Pancreas (tissue), 10 donors: ENCODE measurements around the gene RASGRF1. TPM values are rescaled to one million over a fixed set of nuclear protein-coding genes. Genes with fewer than 3 reads are reported as not detected.

ENCODE experiments used
- ATAC-seq, 4 donors: fragments of 200-7000 bp; cut with Tn5 transposase; one replicate each; pipeline versions ENCODE4 v1.8.0 to v1.9.1; 2020; ENCODE audit warnings: mild to moderate bottlenecking in 4 of 4, moderate library complexity in 4 of 4
- DNase-seq, 6 donors: peaks; one replicate each; pipeline ENCODE4 v3.0.0-alpha.2; 2020
- FAIRE-seq: peaks from 2 replicates; lab custom pipeline; 2012; peaks lifted over from hg19 to GRCh38; lab: Jason Lieb, UNC
- H3K27ac ChIP-seq, 4 donors: fragments of 200-600 bp; sonication (generic); 1 replicate in 3 of 4; 2 replicates in 1 of 4; pipeline versions ENCODE4 v1.5.0 to v1.8.0; 2020
- H3K27me3 ChIP-seq, 4 donors: fragments of 200-600 bp; one replicate each; pipeline ENCODE4 v1.8.0; 2021
- H3K36me3 ChIP-seq, 3 donors: fragments of 200-600 bp; sonication (generic) in 1 of 3; one replicate each; pipeline versions ENCODE4 v1.5.0 to v1.8.0; 2020 to 2021
- H3K4me1 ChIP-seq, 3 donors: fragments of 200-600 bp; one replicate each; pipeline ENCODE4 v1.8.0; 2021
- H3K4me3 ChIP-seq, 4 donors: fragments of 200-600 bp; sonication (generic) in 2 of 4; one replicate each; pipeline versions ENCODE4 v1.5.0 to v1.8.0; 2020 to 2021
- H3K9me3 ChIP-seq, 4 donors: fragments of 200-600 bp; one replicate each; pipeline ENCODE4 v1.8.0; 2021
- WGBS, 2 donors: extraction: QIAGEN DNeasy Blood & Tissue Kit; methylation state at CpG; one replicate each; pipeline ENCODE4 v1.1.7; 2013; 5-methylcytosine and 5-hydroxymethylcytosine counted together
- intact Hi-C, 3 donors: fragments of 100-400 bp; cut with DNase I; formaldehyde crosslinking; loops; one replicate each; pipeline versions ENCODE4 v1.11.1 to v1.14.2; 2022
- polyA plus RNA-seq, 2 donors: library from polyadenylated mRNA; stranded (reverse); fragments of 200-250 nt; gene quantifications; one replicate each; pipeline ENCODE4 v1.2.3, GENCODE V29; 2013
- total RNA-seq, 6 donors: library from RNA; stranded (reverse); fragmentation: NEBNext Ultra II Directional in 4 of 6; extraction: Animal tissue kit (Norgen Biotek cat#: 25700) in 4 of 6; gene quantifications; one replicate each; pipeline versions ENCODE4 v1.2.1 to v1.2.4, GENCODE V29; 2021 to 2023
- TF ChIP-seq, protein P1 (sequence below), 4 donors: fragments of 200-600 bp; sonication (generic) in 3 of 4; IDR thresholded peaks; one replicate each; pipeline versions ENCODE4 v1.5.0 to v1.8.0; 2021; ENCODE audit warnings: antibody characterized with exemption in 4 of 4
- donor health status: healthy with polysubstance abuse.
- donor health status: DM: no; HTN: no; CAD: no; lungs with moderate emphysema.
- donor health status: DM: no; HTN: no; CAD: no.
- donor health status: control.
- donor health status: control.
- donor health status: Bipolar disorder and iron deficiency.
- donor health status: DM: yes; HTN: yes; CAD: no.
- donor health status: DM: no; HTN: no; CAD: no.
- donor health status: DM: no; HTN: no; CAD: no.
- donor health status: DM: yes; HTN: yes; CAD: no.

RASGRF1 gene
- total and polyA plus RNA-seq, 8 donors, result 0.35 to 8.4 (median 2.1) TPM

DNA sequence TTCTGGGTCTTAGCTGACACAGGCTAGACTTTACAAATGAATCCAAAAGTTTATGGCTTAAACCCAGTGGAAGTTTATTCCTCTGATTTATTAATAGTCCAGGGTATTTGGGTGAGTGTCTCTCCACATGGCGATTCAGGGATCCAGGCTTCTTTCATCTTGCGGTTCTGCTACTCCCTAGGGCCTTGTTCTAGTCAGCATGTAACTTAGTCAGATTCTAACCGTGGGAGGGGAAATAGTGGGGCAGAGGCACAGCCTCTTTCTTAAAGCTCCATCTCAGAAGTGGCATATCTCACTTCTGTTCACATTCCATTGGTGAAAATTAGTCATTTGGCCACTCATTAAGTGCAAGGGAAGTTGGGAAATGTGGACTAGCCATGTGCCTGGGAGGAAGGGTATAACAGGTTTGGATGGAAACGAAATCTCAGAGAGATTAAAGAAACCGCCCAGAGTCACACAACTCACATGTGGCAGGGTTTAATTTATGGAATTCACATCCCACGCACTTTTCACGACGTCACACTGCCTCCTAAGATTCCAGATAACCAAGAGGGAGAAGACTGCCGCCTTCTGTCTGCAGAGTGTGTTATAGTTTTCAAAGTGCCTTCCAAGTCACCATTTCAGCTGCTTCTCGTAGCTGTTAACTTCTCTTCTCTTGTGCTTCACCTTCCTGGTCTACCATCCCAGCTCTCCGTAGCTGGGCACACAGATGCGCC is 11.4 kb upstream of the RASGRF1 start:
- ATAC-seq (no peak), DNase-seq (no peak), FAIRE-seq (no peak)
- TF ChIP-seq, protein P1, sequence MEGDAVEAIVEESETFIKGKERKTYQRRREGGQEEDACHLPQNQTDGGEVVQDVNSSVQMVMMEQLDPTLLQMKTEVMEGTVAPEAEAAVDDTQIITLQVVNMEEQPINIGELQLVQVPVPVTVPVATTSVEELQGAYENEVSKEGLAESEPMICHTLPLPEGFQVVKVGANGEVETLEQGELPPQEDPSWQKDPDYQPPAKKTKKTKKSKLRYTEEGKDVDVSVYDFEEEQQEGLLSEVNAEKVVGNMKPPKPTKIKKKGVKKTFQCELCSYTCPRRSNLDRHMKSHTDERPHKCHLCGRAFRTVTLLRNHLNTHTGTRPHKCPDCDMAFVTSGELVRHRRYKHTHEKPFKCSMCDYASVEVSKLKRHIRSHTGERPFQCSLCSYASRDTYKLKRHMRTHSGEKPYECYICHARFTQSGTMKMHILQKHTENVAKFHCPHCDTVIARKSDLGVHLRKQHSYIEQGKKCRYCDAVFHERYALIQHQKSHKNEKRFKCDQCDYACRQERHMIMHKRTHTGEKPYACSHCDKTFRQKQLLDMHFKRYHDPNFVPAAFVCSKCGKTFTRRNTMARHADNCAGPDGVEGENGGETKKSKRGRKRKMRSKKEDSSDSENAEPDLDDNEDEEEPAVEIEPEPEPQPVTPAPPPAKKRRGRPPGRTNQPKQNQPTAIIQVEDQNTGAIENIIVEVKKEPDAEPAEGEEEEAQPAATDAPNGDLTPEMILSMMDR (IDR thresholded peaks at IDR 0.05), result no peak
- intact Hi-C loops, result no loop called here
- H3K4me3 ChIP-seq, result no peak overlapping the region
- H3K4me1 ChIP-seq, result no peaks in the 10 kb centered on the region
- H3K27ac ChIP-seq, result no peak overlapping the region
- no peaks in the 10 kb centered on the region for H3K9me3 ChIP-seq
- no peaks in the 10 kb centered on the region for H3K27me3 ChIP-seq
- WGBS, 2 donors, result 65 to 70% methylated on average over 12 of the region's 12 CpGs
- no peaks in the 10 kb centered on the region for H3K36me3 ChIP-seq

DNA sequence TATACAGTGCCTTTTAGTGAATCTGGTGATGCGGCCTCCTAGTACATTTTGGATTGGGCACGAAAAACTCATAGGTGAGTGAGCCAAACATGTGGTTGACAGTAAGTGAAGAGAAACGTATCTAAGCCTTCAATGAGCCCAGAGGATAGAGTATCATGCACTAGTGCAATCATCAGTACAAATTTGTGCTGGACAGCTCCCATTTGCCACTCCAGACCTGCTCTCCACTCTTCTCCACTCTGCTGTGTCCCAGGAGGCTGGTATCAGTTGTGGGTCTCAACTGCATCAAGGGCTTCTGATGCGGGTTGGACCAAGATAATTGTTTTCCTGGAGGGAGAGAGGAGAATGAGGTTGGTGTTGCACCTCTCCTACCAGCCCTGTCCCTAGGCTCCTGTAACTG is 9.1 kb upstream of the RASGRF1 start:
- no peak overlapping the region for H3K27ac ChIP-seq
- H3K36me3 ChIP-seq, result no peaks in the 10 kb centered on the region
- ATAC-seq (no peak), FAIRE-seq (no peak), DNase-seq (no peak)
- no peaks in the 10 kb centered on the region for H3K27me3 ChIP-seq
- intact Hi-C loops, result no loop called here
- 75 to 77% methylated on average over 4 of the region's 4 CpGs for WGBS, 2 donors
- TF ChIP-seq, protein P1 (IDR thresholded peaks at IDR 0.05), result no peak
- no peaks in the 10 kb centered on the region for H3K9me3 ChIP-seq
- no peaks in the 10 kb centered on the region for H3K4me1 ChIP-seq
- no peak overlapping the region for H3K4me3 ChIP-seq

DNA sequence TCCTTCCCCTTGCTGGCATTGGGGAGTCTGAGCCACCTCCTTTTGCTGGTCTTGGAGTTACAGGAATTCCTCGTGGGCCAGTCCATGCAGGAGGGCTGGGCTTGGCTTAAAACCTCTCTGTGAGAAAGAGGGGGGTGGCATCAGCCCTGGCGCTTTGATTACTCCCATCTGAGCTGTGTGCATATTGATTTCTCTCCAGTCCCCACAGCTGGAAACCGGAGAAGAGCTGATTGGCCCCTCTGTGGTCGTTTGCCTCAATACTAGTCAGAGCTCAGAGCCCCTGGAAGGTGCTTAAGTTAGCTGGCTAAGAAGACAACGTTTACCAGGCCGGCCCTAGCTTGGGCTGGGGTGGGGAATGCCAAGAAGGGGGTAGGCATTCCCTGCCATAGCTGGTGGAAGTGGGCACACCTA is 4.0 kb upstream of the RASGRF1 start:
- FAIRE-seq (no peak), DNase-seq (no peak), ATAC-seq (no peak)
- 28 to 37% methylated on average over 6 of the region's 6 CpGs for WGBS, 2 donors
- Histone ChIP-seq H3K4me3 (no peak overlapping the region), H3K9me3 (no peaks in the 10 kb centered on the region), H3K27ac (no peak overlapping the region), H3K4me1 (peaks cover 0 to 7% (median 4%) of the 10 kb centered on the region in 3 donors), H3K27me3 (peaks cover 0 to 12% (median 0%) of the 10 kb centered on the region in 4 donors), H3K36me3 (no peaks in the 10 kb centered on the region)
- intact Hi-C loops, result no loop called here
- TF ChIP-seq, protein P1 (IDR thresholded peaks at IDR 0.05), result no peak

DNA sequence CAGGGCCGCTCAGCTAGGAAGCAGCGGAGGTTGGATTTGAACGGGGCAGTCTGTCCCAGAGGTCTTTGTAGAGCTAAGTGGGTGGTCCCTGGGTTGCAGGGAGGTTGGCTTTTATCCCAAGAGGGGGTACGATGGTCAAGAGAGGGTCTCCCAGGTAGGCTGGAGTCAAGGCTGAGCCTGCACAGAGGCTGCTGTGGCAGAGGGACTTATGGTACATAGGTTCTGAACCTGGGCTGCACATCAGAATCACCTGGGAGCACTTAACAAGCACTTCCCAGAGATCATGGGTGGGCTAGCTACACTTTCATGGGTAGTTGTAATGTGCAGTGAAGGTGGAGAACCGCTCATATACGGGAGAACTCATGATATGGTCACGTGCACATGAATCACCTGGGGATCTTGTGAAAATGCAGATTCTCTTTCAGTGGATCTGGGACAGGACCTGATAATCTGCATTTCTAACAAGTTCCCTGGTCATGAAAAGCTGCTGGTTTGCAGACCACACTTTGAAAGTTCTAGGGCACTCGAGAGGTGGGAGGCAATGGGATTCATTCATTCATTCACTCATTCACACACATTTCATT is 2.9 kb upstream of the RASGRF1 start:
- Histone ChIP-seq H3K36me3 (no peaks in the 10 kb centered on the region), H3K27me3 (peaks cover 0 to 16% (median 0%) of the 10 kb centered on the region in 4 donors), H3K27ac (no peak overlapping the region), H3K9me3 (no peaks in the 10 kb centered on the region), H3K4me1 (peaks cover 0 to 7% (median 4%) of the 10 kb centered on the region in 3 donors), H3K4me3 (no peak overlapping the region)
- intact Hi-C loops, result no loop called here
- ATAC-seq (no peak), DNase-seq (no peak), FAIRE-seq (no peak)
- TF ChIP-seq, protein P1 (IDR thresholded peaks at IDR 0.05), result no peak
- 53 to 56% methylated on average over 8 of the region's 8 CpGs for WGBS, 2 donors

DNA sequence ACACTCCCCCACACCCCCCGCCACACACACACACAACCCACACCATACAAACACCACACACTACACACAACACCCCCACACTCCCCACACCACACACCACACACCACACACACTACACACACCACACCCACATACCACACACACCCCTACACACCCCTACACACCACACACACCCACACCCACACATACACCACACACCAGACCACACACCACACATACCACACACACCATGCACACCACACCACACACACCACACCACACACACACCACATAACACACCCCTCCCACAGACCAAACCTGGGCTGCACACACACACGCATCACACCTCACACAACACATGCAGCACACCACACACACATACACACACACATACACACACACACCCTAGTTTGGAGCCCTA is 1.8 kb upstream of the RASGRF1 start:
- peaks cover 0 to 16% (median 0%) of the 10 kb centered on the region in 4 donors for H3K27me3 ChIP-seq
- no peak for FAIRE-seq
- no peaks in the 10 kb centered on the region for H3K9me3 ChIP-seq
- H3K4me3 ChIP-seq, result no peak overlapping the region
- peaks cover 0 to 7% (median 4%) of the 10 kb centered on the region in 3 donors for H3K4me1 ChIP-seq
- TF ChIP-seq, protein P1 (IDR thresholded peaks at IDR 0.05), result no peak
- ATAC-seq, result no peak
- WGBS, 2 donors, result 46 to 71% methylated on average over 2 of the region's 2 CpGs
- H3K36me3 ChIP-seq, result no peaks in the 10 kb centered on the region
- intact Hi-C loops, result no loop called here
- H3K27ac ChIP-seq, result no peak overlapping the region
- DNase-seq, result no peak
